HG03439 (cell line): Measurements from ENCODE around the gene CETP.
A peak's percentile ranks its signal among the peaks of the same experiment; 100 is the strongest.

Experiments used
- ATAC-seq: cut with Tn5 transposase; IDR thresholded peaks from one replicate; pipeline ENCODE4 v1.9.1; 2021; ENCODE audit warnings: mild to moderate bottlenecking, moderate library complexity; ENCODE audit not compliant: unreplicated experiment

Gene CETP, protein sequence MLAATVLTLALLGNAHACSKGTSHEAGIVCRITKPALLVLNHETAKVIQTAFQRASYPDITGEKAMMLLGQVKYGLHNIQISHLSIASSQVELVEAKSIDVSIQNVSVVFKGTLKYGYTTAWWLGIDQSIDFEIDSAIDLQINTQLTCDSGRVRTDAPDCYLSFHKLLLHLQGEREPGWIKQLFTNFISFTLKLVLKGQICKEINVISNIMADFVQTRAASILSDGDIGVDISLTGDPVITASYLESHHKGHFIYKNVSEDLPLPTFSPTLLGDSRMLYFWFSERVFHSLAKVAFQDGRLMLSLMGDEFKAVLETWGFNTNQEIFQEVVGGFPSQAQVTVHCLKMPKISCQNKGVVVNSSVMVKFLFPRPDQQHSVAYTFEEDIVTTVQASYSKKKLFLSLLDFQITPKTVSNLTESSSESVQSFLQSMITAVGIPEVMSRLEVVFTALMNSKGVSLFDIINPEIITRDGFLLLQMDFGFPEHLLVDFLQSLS

GRCh38 chr16:56961851-56962281 lies at the start of gene CETP:
CETP (plus strand) TSS chr16:56961950; CDS start chr16:56961980, 30 bp downstream.
- ATAC-seq, result no peak

- no peak for ATAC-seq
Observed at GRCh38 chr16:56912746-56913708, 48.7 kb upstream of the CETP start.

DNA sequence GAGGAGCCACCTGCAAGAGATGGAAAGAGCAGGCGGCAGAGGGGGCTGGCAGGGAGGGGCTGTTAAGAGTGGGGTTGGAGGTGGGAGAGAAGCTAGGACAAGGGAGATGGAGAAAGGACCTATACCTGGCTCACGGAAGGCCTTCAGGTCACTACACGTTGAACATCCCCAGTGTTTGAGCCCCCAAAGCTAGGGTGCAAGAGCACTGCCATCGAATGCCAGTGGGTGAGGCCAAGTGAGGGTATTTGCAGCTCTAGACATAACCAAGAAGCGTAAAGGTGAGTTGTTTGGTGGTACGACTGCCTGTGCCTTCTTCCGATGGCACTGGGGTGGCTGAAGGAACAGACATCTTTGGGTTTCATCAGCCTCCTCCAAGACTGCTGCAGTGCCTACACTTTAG lies 46.9 kb upstream of the CETP start:
- ATAC-seq, result no peak

GRCh38 chr16:56915336-56916119 lies 46.2 kb upstream of the CETP start:
- ATAC-seq, result no peak

GRCh38 chr16:56916571-56917403 lies 45.0 kb upstream of the CETP start:
- ATAC-seq, result peak; percentile 60

DNA sequence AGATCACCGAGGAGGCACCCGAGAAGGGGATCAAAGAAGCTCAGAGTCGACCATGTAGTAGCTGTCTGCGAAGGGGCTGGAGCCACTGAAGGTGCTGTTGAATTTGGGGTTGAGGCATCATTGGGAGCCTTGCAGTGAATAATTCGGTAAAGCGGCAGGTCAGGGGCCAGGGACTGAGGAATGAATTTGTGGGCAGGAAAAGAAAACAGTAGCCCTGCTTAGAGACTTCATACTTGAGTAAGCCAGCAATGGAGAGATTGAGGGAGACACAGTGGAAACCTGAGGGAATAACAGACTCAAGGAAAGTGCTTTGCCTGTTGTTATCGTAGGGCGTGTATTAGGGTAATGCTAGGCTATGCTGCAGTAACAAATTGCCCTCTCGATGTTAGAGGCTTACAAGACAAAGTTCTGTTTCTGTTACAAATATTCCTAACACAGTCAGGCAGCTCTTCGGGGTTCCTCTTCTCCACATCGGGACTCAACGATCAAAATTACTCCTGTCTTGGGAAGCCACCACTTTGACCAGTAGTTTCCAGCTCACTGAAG lies 43.2 kb upstream of the CETP start:
- no peak for ATAC-seq

DNA sequence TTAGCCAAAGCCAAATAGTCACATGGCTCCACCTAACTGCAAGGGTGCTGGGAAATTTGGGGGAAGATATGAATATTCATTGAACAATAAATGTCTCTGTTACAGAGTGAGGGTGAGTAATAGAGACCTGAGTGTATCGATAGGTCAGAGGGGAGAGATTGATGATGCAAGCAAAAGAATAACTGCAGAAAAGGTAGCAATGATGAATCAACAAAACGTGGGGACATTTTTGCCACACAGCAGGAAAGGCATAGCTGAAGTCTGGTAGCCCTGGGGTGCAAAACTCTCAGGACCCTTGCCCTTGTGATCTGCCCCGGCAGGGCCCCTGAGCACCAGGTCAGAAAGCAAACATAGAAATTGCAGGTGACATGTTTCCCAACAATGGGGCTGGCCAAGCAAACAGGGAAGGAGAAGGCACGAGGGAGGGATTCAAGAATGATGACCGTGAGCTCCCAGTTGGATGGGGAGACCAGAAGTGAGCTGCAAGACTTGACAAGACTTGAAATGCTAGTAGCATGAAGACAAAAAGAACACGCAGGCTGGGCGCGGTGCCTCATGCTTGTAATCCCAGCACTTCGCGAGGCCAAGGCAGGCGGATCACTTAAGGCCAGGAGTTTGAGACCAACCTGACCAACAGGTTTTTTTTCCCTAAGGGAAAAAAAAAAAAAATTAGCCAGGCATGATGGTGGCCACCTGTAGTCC lies 42.5 kb upstream of the CETP start:
- ATAC-seq, result no peak

DNA sequence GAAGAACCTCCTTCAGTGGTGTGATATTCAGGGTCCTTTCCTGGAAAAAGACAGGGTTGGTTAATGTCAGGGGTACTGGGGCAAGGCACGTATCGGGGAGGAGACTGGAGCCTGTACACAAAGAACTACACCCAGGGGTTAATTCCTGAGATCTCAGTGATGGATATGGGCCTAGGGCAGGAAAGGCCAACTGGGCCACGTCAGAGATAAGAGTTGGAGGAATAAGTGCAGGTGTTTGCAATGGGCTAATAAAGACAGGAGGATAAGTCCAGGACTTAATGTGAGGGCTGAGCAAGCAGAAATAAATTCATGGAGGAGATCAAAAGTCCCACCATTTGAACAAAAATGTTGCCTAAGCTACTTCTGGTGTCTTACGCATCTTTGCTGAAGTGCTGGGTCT lies 40.2 kb upstream of the CETP start:
- no peak for ATAC-seq

- no peak for ATAC-seq
Observed at GRCh38 chr16:56923481-56924091, 38.2 kb upstream of the CETP start.

GRCh38 chr16:56927471-56927870 lies 34.3 kb upstream of the CETP start:
- no peak for ATAC-seq

DNA sequence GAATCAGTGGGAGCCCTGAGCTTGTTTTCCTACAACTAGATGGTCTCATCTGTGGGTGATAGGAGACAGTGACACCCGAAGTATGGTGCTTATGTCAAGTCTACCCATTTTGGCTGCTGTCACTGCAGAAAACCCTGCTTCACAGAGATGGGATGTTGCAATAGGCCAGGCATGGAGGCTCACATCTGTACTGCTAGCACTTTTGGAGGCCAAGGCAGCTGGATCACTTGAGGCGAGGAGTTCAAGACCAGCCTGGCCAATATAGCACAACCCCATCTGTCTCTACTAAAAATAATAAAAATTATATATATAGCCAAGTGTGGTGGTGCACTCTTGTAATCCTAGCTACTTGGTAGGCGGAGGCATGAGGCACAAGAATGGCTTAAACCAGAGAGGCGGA lies 32.1 kb upstream of the CETP start:
- no peak for ATAC-seq

DNA sequence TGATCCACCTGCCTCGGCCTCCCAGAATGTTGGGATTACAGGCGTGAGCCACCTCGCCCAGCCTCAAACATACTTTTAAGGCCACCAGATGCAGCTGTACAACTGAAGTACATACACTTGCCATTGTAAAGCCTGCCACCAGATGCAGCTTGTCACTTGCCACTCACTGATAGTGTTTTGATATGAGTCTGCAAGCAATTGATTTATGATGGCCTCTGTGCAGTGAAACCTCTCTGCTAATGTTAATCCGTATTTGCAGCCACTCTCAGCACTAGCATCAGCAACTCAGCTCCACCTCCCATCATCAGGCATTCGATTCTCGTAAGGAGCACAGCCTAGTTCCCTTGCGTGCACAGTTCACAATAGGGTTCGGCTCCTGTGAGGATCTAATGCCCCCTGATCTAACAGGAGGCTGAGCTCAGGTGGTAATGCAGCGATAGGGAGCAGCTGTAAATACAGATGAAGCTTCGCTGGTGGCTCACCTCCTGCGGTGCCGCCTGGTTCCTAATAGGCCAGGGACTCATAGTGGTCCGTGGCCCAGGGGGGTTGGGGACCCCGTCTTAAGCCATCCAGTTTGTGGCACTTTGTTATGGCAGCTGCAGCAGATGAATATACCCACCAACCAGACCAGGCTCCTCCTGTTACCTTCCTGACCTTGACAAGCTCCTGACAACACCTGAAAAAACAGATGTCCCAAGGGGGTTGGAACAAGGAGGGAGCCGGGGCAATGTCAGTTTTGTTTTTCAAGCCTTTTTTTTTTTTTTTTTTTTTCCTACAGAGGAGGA lies 31.1 kb upstream of the CETP start:
- peak; percentile 0 for ATAC-seq

DNA sequence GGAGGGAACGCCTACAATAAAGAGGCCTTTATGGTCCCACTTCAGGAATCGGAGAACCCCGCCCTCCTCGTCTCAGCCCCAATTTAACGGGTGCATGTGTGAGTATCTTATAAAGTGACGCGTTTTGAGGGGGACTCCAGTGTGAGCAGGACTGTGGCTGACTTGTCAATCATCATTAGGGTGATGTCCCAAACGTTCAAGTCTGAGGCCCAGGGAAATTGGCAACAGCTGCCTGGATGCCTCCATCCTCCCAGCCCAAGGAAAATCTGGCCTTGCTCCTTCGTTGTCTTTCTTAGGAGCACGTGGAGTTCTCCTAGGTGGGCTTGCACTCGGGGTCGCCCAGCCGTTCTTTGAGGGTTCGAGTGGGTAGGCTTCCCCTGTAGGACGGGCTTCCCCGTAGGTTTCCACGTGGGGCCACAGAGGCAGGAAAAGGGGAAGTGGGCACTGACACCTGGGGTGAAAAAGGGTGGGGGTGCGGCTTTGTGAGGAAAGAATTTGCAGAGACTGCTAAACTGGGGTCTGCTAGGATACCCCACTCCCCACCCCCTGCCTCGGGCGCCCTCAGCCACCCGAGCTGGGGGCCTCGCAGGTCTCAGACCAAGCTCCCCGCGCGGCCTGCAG lies 30.4 kb upstream of the CETP start:
- ATAC-seq, result peak; percentile 39

GRCh38 chr16:56931892-56932720 lies 29.6 kb upstream of the CETP start, which contains the start of gene HERPUD1:
HERPUD1 (plus strand) TSS chr16:56932142; CDS start chr16:56932245, 103 bp downstream.
- ATAC-seq, result peak; percentile 79

- no peak for ATAC-seq
Observed at GRCh38 chr16:56932721-56933619, 28.8 kb upstream of the CETP start.
